A549 (cell line): ENCODE data around the gene CTNNBIP1. TPM values are rescaled to one million over a fixed set of nuclear protein-coding genes. Genes with fewer than 3 reads are reported as not detected.

Source experiments
- ATAC-seq, 2 experiments: fragments of 200-7000 bp in 1 of 2; fragments of >200 bp in 1 of 2; cut with Nextera tagmentation in 1 of 2; cut with Tn5 transposase in 1 of 2; 3 replicates each; pipeline versions ENCODE4 v1.8.0 to v1.9.1; 2018 to 2020; ENCODE audit warnings: mild to moderate bottlenecking in 1 of 2, moderate library complexity in 1 of 2
- CTCF ChIA-PET: fragments of 300-600 bp; sonication (Branson Sonifier 250); formaldehyde crosslinking; extraction: SDS; loops from one replicate; lab custom pipeline; 2021; ENCODE audit warnings: antibody characterized with exemption, inconsistent platforms; lab: Yijun Ruan, JAX
- POLR2A ChIA-PET: fragments of 350-600 bp; formaldehyde crosslinking; extraction: SDS; loops from one replicate; lab custom pipeline; 2021; ENCODE audit warnings: antibody characterized with exemption, inconsistent platforms; lab: Yijun Ruan, JAX
- DNase-seq, 2 experiments: peaks; one replicate each; pipeline versions ENCODE4 v3.0.0 to v3.0.0-alpha.2; 2011 to 2016; ENCODE audit warnings: low read depth in 1 of 2, low spot score in 1 of 2
- FAIRE-seq: peaks from 2 replicates; lab custom pipeline; 2011; peaks lifted over from hg19 to GRCh38; lab: Jason Lieb, UNC
- H3K27ac ChIP-seq, 2 experiments: fragments of >200 bp; sonication (Bioruptor Twin); formaldehyde crosslinking; 3 replicates each; pipeline ENCODE4 v1.5.1; 2016 to 2017
- H3K4me1 ChIP-seq: fragments of >200 bp; sonication (Bioruptor Twin); formaldehyde crosslinking; 3 replicates; pipeline ENCODE4 v1.6.1; 2016
- H3K4me2 ChIP-seq: fragments of >200 bp; sonication (Bioruptor Twin); formaldehyde crosslinking; 3 replicates; pipeline ENCODE4 v1.6.1; 2016
- H3K4me3 ChIP-seq: fragments of >200 bp; sonication (Bioruptor Twin); formaldehyde crosslinking; 3 replicates; pipeline ENCODE4 v1.5.1; 2016
- H3K9me3 ChIP-seq: fragments of >200 bp; sonication (Bioruptor Twin); formaldehyde crosslinking; 3 replicates; pipeline ENCODE4 v1.6.1; 2016
- CHD4 ChIP-seq: fragments of 200-600 bp; sonication (generic); IDR thresholded peaks from 2 replicates; pipeline ENCODE4 v1.6.1; 2016; ENCODE audit warnings: antibody characterized with exemption, mild to moderate bottlenecking, borderline replicate concordance
- E2F6 ChIP-seq: IDR thresholded peaks from 2 replicates; pipeline ENCODE4 v1.6.1; 2012; ENCODE audit warnings: low read depth, borderline replicate concordance
- EP300 ChIP-seq, 2 experiments: fragments of >200 bp; sonication (Bioruptor Twin); formaldehyde crosslinking; IDR thresholded peaks; 2 replicates in 1 of 2; 3 replicates in 1 of 2; pipeline ENCODE4 v1.6.1; 2016 to 2017
- ESRRA ChIP-seq: fragments of 150-350 bp; IDR thresholded peaks from 2 replicates; pipeline ENCODE4 v1.6.1; 2014; ENCODE audit warnings: mild to moderate bottlenecking, low read length, borderline replicate concordance
- FOXS1 ChIP-seq: fragments of 250-450 bp; sonication (Bioruptor Pico); IDR thresholded peaks from 2 replicates; pipeline ENCODE4 v1.5.0; 2020; ENCODE audit warnings: mild to moderate bottlenecking, moderate library complexity
- GATA3 ChIP-seq: IDR thresholded peaks from 2 replicates; pipeline ENCODE4 v1.6.1; 2012; ENCODE audit warnings: borderline replicate concordance
- HMGXB4 ChIP-seq: fragments of 250-450 bp; sonication (Bioruptor Pico); IDR thresholded peaks from 2 replicates; pipeline ENCODE4 v1.5.0; 2021; ENCODE audit warnings: mild to moderate bottlenecking, moderate library complexity, borderline replicate concordance
- HOXA7 ChIP-seq: fragments of 250-450 bp; sonication (Bioruptor Pico); IDR thresholded peaks from 2 replicates; pipeline ENCODE4 v1.5.0; 2020; ENCODE audit warnings: mild to moderate bottlenecking, moderate library complexity
- JUNB ChIP-seq: fragments of >200 bp; sonication (Bioruptor Twin); formaldehyde crosslinking; IDR thresholded peaks from 2 replicates; pipeline ENCODE4 v1.6.1; 2016
- KDM5A ChIP-seq: fragments of 200-600 bp; sonication (generic); IDR thresholded peaks from 2 replicates; pipeline ENCODE4 v1.6.1; 2016; ENCODE audit warnings: antibody characterized with exemption, mild to moderate bottlenecking
- MAZ ChIP-seq: fragments of 150-350 bp; IDR thresholded peaks from 2 replicates; pipeline ENCODE4 v1.6.1; 2014; ENCODE audit warnings: antibody characterized with exemption, low read depth, low read length, borderline replicate concordance
- PBX3 ChIP-seq: IDR thresholded peaks from 2 replicates; pipeline ENCODE4 v1.6.1; 2012
- PHF8 ChIP-seq: fragments of 200-600 bp; sonication (generic); IDR thresholded peaks from 2 replicates; pipeline ENCODE4 v1.6.1; 2016; ENCODE audit warnings: low read depth, mild to moderate bottlenecking, antibody characterized with exemption, moderate library complexity, borderline replicate concordance
- POLR2AphosphoS2 ChIP-seq: conservative IDR thresholded peaks from 2 replicates; pipeline ENCODE4 v1.6.1; 2012; ENCODE audit warnings: low read length, improper control_type of control experiment, inconsistent platforms
- RAD21 ChIP-seq, 2 experiments: fragments of >200 bp in 1 of 2; sonication (Bioruptor Twin) in 1 of 2; formaldehyde crosslinking in 1 of 2; IDR thresholded peaks in 1 of 2; conservative IDR thresholded peaks in 1 of 2; 2 replicates in 1 of 2; 3 replicates in 1 of 2; pipeline ENCODE4 v1.6.1; 2012 to 2018; ENCODE audit warnings: inconsistent platforms in 1 of 2
- RARB ChIP-seq: fragments of 250-450 bp; sonication (Bioruptor Pico); IDR thresholded peaks from 2 replicates; pipeline ENCODE4 v1.8.0; 2021; ENCODE audit warnings: mild to moderate bottlenecking, moderate library complexity
- TP53 ChIP-seq: fragments of 250-450 bp; sonication (Bioruptor Pico); IDR thresholded peaks from 2 replicates; pipeline ENCODE4 v1.5.0; 2021; ENCODE audit warnings: mild to moderate bottlenecking, moderate library complexity
- USF2 ChIP-seq: fragments of 450-650 bp; IDR thresholded peaks from 2 replicates; pipeline ENCODE4 v1.6.1; 2014; ENCODE audit warnings: antibody characterized with exemption
- whole genome bisulfite sequencing: methylation state at CpG from one replicate; pipeline ENCODE4 v1.1.6; 2017; ENCODE audit errors: missing lambda C conversion rate; 5-methylcytosine and 5-hydroxymethylcytosine counted together
- polyA plus RNA-seq, 4 experiments: library from polyadenylated mRNA; depleted of rRNA in 3 of 4; stranded (reverse); fragments of >200 nt; fragmentation: RNase III in 1 of 4; extraction: RNeasy Plus Mini Kit Qiagen cat#74134 plus additional on column Dnase treatment in 1 of 4; gene quantifications; 2 replicates in 3 of 4; 3 replicates in 1 of 4; pipeline ENCODE4 v1.2.3, GENCODE V29; 2011 to 2017

The CTNNBIP1 gene
- polyA plus RNA-seq, 2 of the 4 experiments (the other 2 are of a cell fraction), result 5.6 to 10.4 TPM

GRCh38 chr1:9870572-9870971 is 39.5 kb downstream of the CTNNBIP1 start:
- POLR2A ChIA-PET, result no interaction called here
- FAIRE-seq (no peak), DNase-seq (no peak), ATAC-seq (no peak)
- no peak overlapping the region for H3K4me2 ChIP-seq
- H3K4me1 ChIP-seq, result peaks cover 3% of the 10 kb centered on the region; the same call in 1 of the 3 replicates
- H3K9me3 ChIP-seq, result no peaks in the 10 kb centered on the region
- CTCF ChIA-PET, result interaction anchor here (0.7 to 3.3 kb wide), 6 partner anchors 67 to 244 kb away, joined by 3 to 32 read pairs (median 4); partner anchors contain the start of genes LZIC and NMNAT1
- TF ChIP-seq EP300 (IDR thresholded peaks at IDR 0.05) (no peak), HOXA7 (CRISPR knock-in tag) (no peak), MAZ (no peak)
- 76% methylated on average over 4 of the region's 4 CpGs for WGBS
- H3K27ac ChIP-seq, result no peak overlapping the region
- no peak overlapping the region for H3K4me3 ChIP-seq

GRCh38 chr1:9869831-9870251 is 40.2 kb downstream of the CTNNBIP1 start:
- no peak overlapping the region for H3K4me3 ChIP-seq
- no peaks in the 10 kb centered on the region for H3K4me1 ChIP-seq
- FAIRE-seq, result no peak
- ATAC-seq, result no peak
- ChIA-PET CTCF (interaction anchor here (0.7 to 5.0 kb wide), 9 partner anchors 9 to 254 kb away, joined by 3 to 42 read pairs (median 4); no protein-coding TSS in a partner anchor), POLR2A (no interaction called here)
- no peaks in the 10 kb centered on the region for H3K9me3 ChIP-seq
- no peak for DNase-seq
- H3K27ac ChIP-seq, result no peak overlapping the region
- H3K4me2 ChIP-seq, result no peak overlapping the region
- WGBS, result 95% methylated on average over 8 of the region's 13 CpGs
- TF ChIP-seq POLR2AphosphoS2, result no peak
- TF ChIP-seq PBX3, result no peak
- TF ChIP-seq FOXS1, result no peak
- no peak for TF ChIP-seq PHF8
- no peak for TF ChIP-seq KDM5A
- TF ChIP-seq TP53 (CRISPR knock-in tag), result no peak
- TF ChIP-seq E2F6, result no peak
- TF ChIP-seq USF2, result no peak
- TF ChIP-seq JUNB, result no peak
- no peak for TF ChIP-seq HMGXB4
- no peak for TF ChIP-seq RAD21 (conservative IDR thresholded peaks at IDR 0.05 in 1 of 2, IDR thresholded peaks at IDR 0.05 in 1 of 2)
- TF ChIP-seq EP300 (IDR thresholded peaks at IDR 0.05), result no peak
- TF ChIP-seq RARB (CRISPR knock-in tag), result no peak

- Histone ChIP-seq H3K4me3 (no peak overlapping the region), H3K27ac (no peak overlapping the region), H3K4me1 (no peaks in the 10 kb centered on the region), H3K9me3 (no peaks in the 10 kb centered on the region), H3K4me2 (no peak overlapping the region)
- ChIA-PET POLR2A (interaction anchor here (0.6 kb wide), 1 partner anchor 157 kb away, joined by 3 read pairs; no protein-coding TSS in a partner anchor), CTCF (interaction anchor here (0.6 to 5.0 kb wide), 27 partner anchors 10 to 253 kb away, joined by 3 to 42 read pairs (median 4); no protein-coding TSS in a partner anchor)
- DNase-seq (no peak), FAIRE-seq (no peak), ATAC-seq (no peak)
- TF ChIP-seq ESRRA, result no peak
- TF ChIP-seq GATA3, result no peak
- TF ChIP-seq USF2, result no peak
- no peak for TF ChIP-seq CHD4
- WGBS, result 47% methylated on average over 3 of the region's 3 CpGs
Measured at GRCh38 chr1:9868244-9868590, 41.9 kb downstream of the CTNNBIP1 start.
